Endothelial cell (in vitro differentiated cells): ENCODE results near the gene VEGFA. TPM values are rescaled to one million over a fixed set of nuclear protein-coding genes. Genes with fewer than 3 reads are reported as not detected.

Experiments used
- DNase-seq: peaks from one replicate; pipeline ENCODE4 v3.0.0; 2021; ENCODE audit warnings: low spot score
- H3K27ac Mint-ChIP-seq: one replicate; pipeline ENCODE4 v1.8.0; 2021; ENCODE audit warnings: mixed read lengths, inconsistent platforms; ENCODE audit not compliant: unreplicated experiment
- H3K27me3 Mint-ChIP-seq: one replicate; pipeline ENCODE4 v1.8.0; 2021; ENCODE audit warnings: mild to moderate bottlenecking, moderate library complexity, mixed read lengths, inconsistent platforms; ENCODE audit not compliant: unreplicated experiment
- H3K36me3 Mint-ChIP-seq: one replicate; pipeline ENCODE4 v1.8.0; 2021; ENCODE audit warnings: mild to moderate bottlenecking, low read depth, mixed read lengths, inconsistent platforms; ENCODE audit not compliant: unreplicated experiment
- H3K4me1 Mint-ChIP-seq: one replicate; pipeline ENCODE4 v1.8.0; 2021; ENCODE audit warnings: mild to moderate bottlenecking, mixed read lengths, inconsistent platforms; ENCODE audit not compliant: unreplicated experiment
- H3K4me3 Mint-ChIP-seq: one replicate; pipeline ENCODE4 v1.8.0; 2021; ENCODE audit warnings: mild to moderate bottlenecking, mixed read lengths, inconsistent platforms; ENCODE audit not compliant: unreplicated experiment
- H3K9me3 Mint-ChIP-seq: one replicate; pipeline ENCODE4 v1.8.0; 2021; ENCODE audit warnings: mixed read lengths, inconsistent platforms; ENCODE audit not compliant: unreplicated experiment
- total RNA-seq: library from RNA; stranded (reverse); fragmentation: NEBNext Ultra II Directional; extraction: Animal tissue kit (Norgen Biotek cat#: 25700); gene quantifications from one replicate; pipeline ENCODE4 v1.2.1, GENCODE V29; 2021; ENCODE audit not compliant: unreplicated experiment
- TF ChIP-seq, protein P1 (sequence below): fragments of 200-600 bp; sonication (generic); IDR thresholded peaks from one replicate; pipeline ENCODE4 v1.5.0; 2021; ENCODE audit warnings: antibody characterized with exemption; ENCODE audit not compliant: unreplicated experiment

VEGFA gene
- total RNA-seq, 1 donor from 2014 or later: 3.5 TPM

DNA sequence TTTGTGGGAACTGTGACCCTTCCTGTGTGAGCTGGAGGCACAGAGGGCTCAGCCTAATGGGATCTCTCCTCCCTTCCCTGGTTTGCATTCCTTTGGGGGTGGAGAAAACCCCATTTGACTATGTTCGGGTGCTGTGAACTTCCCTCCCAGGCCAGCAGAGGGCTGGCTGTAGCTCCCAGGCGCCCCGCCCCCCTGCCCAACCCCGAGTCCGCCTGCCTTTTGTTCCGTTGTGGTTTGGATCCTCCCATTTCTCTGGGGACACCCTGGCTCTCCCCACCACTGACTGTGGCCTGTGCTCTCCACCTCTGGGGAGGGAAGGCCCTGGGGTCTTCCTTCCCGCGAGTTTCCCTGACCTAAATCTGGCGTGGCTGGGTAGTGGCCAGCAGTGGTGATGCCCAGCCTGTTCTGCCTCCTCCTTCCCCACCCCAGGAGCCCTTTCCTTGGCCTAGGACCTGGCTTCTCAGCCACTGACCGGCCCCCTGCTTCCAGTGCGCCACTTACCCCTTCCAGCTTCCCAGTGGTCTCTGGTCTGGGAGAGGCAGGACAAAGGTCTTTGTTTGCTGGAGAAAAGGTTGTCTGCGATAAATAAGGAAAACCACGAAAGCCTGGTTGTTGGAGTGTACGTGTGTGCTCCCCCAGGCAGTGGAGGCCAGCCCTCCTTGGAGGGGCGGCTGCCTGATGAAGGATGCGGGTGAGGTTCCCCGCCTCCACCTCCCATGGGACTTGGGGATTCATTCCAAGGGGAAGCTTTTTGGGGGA is 4.9 kb downstream of the VEGFA start:
- Mint-ChIP-seq H3K27ac (no peak overlapping the region), H3K9me3 (no peaks in the 10 kb centered on the region), H3K4me3 (no peak overlapping the region), H3K27me3 (peaks cover 12% of the 10 kb centered on the region), H3K36me3 (peaks cover 4% of the 10 kb centered on the region), H3K4me1 (peaks cover 20% of the 10 kb centered on the region)
- TF ChIP-seq, protein P1, sequence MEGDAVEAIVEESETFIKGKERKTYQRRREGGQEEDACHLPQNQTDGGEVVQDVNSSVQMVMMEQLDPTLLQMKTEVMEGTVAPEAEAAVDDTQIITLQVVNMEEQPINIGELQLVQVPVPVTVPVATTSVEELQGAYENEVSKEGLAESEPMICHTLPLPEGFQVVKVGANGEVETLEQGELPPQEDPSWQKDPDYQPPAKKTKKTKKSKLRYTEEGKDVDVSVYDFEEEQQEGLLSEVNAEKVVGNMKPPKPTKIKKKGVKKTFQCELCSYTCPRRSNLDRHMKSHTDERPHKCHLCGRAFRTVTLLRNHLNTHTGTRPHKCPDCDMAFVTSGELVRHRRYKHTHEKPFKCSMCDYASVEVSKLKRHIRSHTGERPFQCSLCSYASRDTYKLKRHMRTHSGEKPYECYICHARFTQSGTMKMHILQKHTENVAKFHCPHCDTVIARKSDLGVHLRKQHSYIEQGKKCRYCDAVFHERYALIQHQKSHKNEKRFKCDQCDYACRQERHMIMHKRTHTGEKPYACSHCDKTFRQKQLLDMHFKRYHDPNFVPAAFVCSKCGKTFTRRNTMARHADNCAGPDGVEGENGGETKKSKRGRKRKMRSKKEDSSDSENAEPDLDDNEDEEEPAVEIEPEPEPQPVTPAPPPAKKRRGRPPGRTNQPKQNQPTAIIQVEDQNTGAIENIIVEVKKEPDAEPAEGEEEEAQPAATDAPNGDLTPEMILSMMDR: peak; percentile 88
- peak; percentile 65 for DNase-seq

DNA sequence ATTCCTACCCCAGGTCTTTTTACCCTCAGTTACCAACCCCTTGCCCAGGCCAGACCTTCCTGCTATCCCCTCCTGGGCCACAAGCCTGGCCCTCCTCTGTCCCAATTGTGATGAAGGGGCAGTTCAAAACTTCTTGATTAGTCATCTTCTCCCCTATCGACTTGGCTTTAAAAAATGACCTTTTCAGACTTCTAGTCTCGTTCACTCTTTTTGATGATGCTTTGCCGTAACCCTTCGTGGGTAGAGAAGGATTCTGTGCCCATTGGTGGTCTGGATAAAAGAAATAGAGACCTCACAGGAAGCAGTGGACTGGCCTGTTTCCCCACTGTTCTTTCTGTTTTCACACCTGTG is 5.5 kb downstream of the VEGFA start:
- no peaks in the 10 kb centered on the region for H3K9me3 Mint-ChIP-seq

DNA sequence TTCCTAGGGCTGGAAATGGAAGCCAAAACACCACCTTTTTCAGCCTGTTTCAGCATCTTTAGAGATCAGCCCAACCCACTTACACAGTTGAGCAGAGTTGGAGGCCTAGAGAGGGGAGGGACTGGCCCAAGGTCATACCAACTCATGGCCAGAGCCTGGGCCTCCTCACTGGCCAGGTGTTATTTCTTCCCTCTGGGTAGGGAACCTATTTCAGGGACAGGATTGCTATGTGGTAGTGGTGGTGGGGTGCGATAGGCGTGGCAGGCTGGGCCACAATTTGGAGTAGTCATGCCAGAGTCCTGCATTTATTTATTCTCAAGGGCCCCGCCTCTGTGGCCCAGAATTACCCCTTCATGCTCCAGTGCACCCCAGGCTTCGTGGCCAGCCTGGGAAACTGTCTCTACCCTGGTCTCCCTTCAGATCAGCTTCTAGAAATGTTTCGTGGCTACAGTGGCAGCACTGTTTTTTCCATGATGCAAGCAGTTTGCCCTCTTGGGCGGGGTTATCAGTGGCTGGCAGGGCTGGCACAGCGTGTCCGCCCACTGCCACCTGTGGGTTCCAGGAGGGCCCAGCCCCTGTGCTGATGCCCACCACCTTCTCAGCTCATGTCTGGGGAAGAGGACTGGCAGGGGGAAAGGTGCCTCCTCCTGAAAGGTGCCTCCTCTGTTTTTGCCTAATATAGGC is 6.2 kb downstream of the VEGFA start:
- TF ChIP-seq, protein P1: no peak
- H3K4me1 Mint-ChIP-seq: peaks cover 18% of the 10 kb centered on the region
- H3K27me3 Mint-ChIP-seq: peaks cover 9% of the 10 kb centered on the region
- H3K9me3 Mint-ChIP-seq: no peaks in the 10 kb centered on the region
- no peak overlapping the region for H3K4me3 Mint-ChIP-seq
- H3K27ac Mint-ChIP-seq: no peak overlapping the region
- peaks cover 4% of the 10 kb centered on the region for H3K36me3 Mint-ChIP-seq
- DNase-seq: no peak

More for the DNA sequence above, 5.5 kb downstream of the VEGFA start:
- no peak for DNase-seq
- Mint-ChIP-seq H3K4me1 (peaks cover 18% of the 10 kb centered on the region), H3K27me3 (peaks cover 9% of the 10 kb centered on the region), H3K27ac (no peak overlapping the region), H3K36me3 (peaks cover 4% of the 10 kb centered on the region), H3K4me3 (peak overlapping the region; percentile 26)
- TF ChIP-seq, protein P1: no peak

DNA sequence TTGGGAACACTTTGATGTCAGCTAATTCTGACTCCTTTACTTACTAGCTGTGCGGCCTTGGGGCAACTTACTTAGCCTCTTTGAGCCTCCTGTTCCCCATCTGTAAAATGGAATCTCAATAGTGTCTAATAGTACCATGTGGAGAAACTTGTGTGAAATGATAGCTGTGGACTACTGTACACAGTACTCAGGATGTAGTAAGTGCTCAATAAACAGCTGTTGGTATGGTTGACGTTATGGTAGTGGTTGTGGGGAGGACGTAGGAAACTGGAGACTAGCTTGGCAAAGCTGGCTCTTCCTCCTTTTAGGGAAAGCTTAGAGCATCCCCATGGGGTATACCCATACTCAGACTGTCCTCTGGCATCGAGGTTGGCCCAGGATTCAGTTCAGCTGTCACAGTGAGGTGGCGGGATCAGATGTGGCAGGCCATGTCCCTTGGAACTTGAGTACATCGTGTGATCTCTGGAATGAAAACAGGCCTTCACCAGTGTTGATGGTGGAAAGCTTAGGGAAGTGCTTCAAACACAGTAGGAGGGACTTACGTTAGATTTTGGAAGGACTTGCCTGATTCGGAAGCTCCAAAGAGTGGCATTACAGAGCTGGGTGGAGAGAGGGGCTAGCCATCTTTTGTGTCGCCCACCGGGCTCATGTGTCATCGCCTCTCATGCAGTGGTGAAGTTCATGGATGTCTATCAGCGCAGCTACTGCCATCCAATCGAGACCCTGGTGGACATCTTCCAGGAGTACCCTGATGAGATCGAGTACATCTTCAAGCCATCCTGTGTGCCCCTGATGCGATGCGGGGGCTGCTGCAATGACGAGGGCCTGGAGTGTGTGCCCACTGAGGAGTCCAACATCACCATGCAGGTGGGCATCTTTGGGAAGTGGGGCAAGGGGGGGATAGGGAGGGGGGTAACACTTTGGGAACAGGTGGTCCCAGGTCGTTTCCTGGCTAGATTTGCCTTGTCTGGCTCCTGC is 7.1 kb downstream of the VEGFA start:
- no peak overlapping the region for H3K27ac Mint-ChIP-seq
- no peaks in the 10 kb centered on the region for H3K9me3 Mint-ChIP-seq
- no peak overlapping the region for H3K4me3 Mint-ChIP-seq
- peaks cover 17% of the 10 kb centered on the region for H3K4me1 Mint-ChIP-seq
- DNase-seq: no peak
- peaks cover 8% of the 10 kb centered on the region for H3K27me3 Mint-ChIP-seq
- H3K36me3 Mint-ChIP-seq: peaks cover 8% of the 10 kb centered on the region
- TF ChIP-seq, protein P1: no peak
